PC-9 (cell line): ENCODE data around the gene CROCC2.

Experiments
- CTCF ChIP-seq: fragments of 200-600 bp; sonication (generic); conservative IDR thresholded peaks from 2 replicates; pipeline ENCODE4 v1.6.1; 2017; ENCODE audit warnings: mixed run types, antibody characterized with exemption, mild to moderate bottlenecking, moderate library complexity
- EZH2 ChIP-seq: fragments of 200-600 bp; sonication (generic); IDR thresholded peaks from 2 replicates; pipeline ENCODE4 v1.8.0; 2017; ENCODE audit warnings: antibody characterized with exemption, low read depth

GRCh38 chr2:240918258-240919091, 12.3 kb downstream of the CROCC2 start:
- TF ChIP-seq CTCF, result no peak
- TF ChIP-seq EZH2, result no peak
